ENCODE results near the gene RASGRP1.

The RASGRP1 gene

DNA sequence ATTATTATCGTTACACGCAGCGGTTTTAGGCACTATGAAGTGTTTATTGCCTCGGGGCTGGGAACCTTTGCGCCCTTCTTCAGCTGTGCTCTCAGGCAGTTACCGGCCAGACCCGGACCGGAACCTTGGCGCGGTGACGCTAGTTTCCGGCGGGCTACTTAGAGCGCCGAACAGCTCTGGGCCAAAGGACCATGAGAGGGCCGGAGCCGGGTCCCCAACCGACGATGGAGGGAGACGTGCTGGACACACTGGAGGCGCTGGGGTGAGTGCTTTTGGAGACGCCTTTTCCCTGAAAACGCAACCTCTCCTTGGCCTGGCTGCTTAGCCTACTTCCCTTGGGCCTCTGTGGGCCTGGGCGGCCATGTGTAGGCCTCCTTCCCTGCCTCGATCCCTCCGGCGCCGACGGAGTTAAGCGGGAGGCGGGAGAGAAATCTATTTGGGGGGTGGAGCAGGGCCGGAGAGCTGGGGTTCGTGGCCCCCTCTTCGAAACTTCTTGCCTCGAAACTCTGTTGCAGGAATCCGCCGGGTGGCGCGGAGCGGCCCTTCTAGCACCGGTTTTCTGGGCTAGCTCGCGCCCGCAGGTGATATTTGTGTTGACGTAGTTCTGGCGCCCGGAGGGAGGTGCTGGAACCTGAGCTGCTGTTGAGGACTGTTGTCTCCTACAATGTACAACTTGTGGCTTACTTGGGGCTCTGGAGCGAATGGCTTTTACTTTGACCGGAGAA is 110.5 kb downstream of the RASGRP1 start, which contains the start of gene FAM98B:
Gene FAM98B (plus strand): TSS at position 157 of the 725 bp plus-strand sequence. CDS start 35 bp downstream, at position 192.
- DNase-seq: peak; percentile 91

DNA sequence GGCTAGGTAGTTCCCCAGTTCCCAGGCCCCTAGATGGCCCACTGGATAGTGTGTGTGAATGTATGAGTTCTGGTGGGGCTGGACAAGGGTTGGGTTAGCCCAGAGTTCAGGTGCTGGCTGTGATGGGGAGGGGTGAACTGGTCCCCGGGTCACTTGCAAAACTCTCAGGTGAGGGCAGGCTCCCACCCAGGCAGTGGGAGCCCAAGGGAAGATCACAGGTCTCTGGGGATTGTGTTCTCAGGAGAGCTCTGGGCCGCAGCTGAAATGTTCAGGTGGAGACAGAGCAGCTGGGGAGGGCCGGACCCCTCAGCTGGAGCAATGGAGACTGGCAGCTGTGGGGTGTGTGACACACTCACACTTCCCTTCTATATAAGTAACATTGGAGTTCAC is 123.5 kb downstream of the RASGRP1 start:
- DNase-seq: no peak

DNA sequence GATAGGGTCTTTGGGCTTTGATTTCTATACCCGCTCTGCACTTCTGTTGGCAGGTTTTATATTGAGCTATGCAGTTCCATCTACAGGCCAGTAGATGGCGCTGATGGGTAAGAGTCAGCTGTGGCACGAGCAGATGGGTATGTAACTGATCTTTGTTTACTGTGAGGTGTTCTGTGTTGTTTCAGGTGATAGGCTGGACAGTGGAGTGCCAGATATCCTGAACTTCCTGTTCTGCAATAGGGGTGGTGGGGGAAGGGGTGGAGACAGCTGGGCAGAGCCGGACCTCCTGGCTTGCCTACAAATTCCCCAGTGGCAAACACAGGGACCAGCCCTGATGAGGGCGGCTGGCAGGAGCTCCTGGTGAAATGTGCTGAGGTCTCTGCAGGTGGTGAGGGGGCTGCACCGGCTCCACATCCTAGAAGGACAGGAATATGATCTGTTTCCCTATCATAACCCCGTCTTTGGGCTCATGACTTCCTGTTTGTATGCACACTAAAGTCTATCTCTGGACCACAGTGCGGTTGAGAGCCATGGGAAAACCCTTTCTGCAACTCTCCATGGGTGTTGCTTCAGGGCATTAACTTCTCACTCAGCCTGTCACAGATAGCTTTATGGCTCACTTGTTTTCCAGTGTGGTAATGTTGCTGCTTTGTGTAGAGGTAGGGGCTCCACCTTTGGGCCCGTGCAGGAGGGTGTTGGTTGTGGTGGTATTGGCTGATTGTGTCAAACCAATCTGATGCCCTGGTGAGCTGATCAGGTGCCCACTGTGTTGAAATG is 124.1 kb downstream of the RASGRP1 start:
- DNase-seq: peak; percentile 69

All from CD4-positive, alpha-beta T cell treated with Interleukin-17A for 1 hour (primary cell).